GM18526 (cell line): ENCODE measurements around the gene PTPRG.

ENCODE experiments used
- POLR2A ChIP-seq: IDR thresholded peaks from 3 replicates; pipeline ENCODE4 v1.6.1; 2011; ENCODE audit not compliant: insufficient read length; ENCODE audit errors: extremely low read depth

Gene PTPRG

DNA sequence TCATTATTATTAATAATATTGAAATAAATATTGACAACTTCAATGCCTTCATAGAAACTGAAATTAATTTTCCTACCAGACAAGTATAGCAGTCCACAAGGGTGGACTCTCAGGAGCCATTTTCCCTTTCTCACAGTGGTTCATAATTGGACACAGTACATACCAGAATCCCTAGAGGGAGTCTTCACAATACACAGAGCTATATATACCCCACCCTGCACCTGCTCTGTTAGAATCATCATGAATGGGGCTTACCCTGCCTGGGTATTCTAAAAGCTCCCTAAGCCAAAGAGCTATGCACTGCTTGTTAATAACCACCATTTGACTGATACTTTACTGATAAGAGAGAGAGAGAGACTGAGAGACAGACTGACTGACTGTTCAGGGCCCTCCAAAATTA, 677.1 kb downstream of the PTPRG start:
- no peak for TF ChIP-seq POLR2A

DNA sequence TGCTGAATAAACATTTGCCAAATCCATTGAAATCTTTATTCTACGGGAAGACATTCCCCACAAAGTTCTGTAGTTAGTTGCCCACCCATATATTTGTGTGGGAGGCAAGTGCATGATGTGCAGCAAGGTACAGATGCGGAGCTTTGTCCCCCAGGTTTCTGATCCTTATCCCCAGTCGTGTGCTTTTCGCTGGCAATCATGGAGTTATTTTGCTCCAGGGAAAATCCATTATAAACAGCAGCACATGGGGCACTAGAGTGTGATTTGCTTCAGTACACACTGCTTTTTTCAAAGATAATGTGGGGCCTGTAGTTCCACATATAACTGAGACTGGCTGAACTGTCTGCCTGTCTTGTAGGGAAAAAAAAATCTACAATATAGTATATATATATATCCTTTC, 679.9 kb downstream of the PTPRG start:
- no peak for TF ChIP-seq POLR2A

DNA sequence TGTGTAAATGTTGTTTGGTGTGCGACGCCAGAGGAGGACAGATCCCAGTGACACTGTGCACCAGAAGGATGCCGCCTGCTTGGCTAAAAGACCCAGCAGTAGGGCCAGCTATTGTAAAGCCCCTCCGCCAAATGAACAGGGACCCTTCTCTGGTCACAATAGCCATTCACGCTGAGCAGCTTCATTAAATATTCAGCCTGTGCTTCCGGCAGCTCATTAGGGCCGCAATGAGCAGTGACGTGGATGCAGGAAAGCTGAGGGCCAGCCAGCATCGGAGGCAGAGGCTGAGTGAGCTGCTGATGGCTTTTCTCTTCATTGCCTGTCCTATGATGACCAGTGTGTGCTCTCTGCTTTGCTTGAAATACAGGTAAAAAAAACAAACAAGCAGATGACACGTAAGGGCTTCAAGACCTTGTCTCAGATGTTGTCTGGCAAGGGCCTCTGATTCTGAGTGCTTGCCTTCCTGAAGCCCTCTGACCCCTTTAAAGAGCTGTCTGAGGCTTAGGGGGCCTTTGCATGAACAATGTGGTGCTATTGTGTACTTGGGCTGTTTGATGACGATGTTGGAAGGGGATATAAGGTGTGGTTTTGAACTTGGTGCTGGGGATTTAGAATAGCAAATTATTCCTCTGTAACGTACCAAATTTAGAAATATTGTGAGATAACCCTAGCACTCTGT, 681.6 kb downstream of the PTPRG start:
- no peak for TF ChIP-seq POLR2A

DNA sequence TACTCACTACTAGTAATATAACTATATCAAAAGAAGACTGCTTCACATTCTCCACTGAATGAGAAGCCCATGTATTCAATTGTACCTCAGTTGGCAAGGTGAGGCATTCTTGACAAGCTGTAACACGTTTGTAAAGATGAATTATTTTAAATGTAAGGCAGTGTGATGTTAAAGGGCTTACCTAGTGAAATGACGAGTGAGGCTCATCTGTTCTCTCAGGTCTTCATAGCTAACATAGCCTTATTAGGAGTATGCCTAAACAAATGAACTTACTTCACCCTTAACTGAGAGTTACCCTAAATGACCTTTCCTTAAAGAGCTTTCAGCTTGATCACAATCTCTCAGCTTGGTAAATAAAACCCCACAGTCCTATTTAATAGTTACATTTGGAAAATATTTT, 684.7 kb downstream of the PTPRG start:
- TF ChIP-seq POLR2A = no peak

DNA sequence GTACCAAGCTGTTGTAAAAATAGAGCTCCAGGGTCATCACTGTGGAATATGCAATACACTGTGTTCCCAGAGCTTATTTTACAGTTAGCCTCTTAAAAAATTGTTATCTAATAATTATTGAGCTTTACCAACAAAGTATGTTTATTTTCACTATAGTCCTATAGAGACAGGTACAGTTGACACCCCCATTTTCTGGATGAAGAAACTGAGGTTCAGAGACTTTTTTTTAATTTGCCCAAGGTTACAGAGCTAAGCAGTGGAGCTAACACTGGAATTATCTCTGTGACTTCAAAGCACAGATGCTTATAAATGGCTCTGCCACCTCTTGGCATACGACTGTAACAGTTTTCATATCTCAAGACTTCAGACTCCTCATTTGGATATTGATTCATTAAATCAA, 685.6 kb downstream of the PTPRG start:
- TF ChIP-seq POLR2A = no peak

DNA sequence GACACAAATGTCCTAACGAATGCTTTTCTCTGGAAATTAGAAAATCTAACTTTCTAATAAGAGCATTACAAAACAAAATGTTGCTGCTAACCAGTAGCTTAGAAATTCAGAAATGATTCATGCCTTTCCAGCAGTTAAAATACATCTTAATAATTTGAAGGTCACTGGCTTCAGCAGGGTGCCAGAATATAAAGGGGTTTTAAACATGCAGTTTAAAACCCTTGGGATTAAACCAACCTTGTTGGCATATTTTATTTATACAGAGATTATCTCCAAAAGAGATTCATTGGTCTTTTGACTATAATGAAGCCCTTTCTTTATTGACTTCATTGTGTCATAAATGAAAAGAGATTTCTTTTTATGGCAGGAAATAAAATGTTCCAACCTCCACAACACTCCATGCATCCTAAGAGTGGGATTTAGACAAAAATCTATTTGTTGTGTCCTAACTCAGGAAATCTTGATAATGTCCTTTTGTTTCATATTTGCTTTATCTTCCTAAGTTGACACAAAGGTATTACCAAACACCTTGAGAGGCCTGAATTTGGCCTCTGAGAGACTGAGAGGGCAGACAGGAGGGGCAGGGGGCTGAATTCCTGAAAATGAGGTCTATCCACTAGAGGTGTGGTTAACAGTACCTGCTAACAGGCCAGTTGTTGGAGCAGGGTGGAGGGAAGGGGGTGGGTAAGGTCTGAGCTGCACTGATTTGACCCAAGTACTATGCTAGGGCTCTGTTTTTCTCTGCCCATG, 687.5 kb downstream of the PTPRG start:
- no peak for TF ChIP-seq POLR2A

DNA sequence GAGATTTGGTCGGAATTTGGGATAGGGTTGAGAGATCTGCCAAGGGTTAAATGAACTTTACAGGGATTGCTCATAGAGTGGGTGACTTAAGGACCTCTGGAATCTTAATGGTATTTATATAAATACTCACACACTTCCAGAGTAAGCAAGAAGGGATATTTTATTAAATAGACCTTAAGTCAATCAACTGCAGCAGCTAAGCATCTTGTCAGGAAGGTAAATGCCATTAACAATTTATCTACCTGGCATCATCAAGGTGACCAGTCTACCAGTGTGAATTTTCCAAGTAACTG, 688.1 kb downstream of the PTPRG start:
- TF ChIP-seq POLR2A = no peak

DNA sequence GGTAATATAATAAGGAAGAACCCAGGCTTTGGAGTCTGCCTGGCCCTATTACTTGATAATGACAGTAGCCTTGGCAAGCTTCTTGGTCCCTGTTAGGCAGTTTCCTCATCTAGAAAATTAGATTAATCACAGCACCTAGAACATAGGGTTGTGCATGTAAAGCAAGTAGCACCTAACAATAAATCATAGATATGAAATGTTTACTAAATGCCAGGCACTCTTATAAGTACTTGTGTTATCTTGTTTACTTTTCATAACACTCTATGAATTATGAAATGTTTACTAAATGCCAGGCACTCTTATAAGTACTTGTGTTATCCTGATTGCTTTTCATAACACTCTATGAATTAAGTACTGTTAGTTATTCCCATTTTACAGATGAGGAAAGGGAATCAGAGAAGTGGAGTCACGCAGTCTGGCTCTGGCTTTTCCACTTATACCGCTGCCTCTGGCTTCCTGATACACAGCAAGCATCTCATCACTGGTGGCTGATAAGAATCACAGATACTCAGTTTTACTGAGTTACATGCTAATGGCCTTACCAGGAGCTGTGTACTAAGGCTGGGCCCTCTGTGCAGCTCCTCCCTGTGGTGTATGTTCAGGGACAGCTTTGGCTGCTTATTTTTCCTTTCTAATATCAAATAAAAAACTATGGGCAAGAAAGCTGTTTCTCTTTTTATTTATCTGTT, 688.6 kb downstream of the PTPRG start:
- TF ChIP-seq POLR2A = no peak

DNA sequence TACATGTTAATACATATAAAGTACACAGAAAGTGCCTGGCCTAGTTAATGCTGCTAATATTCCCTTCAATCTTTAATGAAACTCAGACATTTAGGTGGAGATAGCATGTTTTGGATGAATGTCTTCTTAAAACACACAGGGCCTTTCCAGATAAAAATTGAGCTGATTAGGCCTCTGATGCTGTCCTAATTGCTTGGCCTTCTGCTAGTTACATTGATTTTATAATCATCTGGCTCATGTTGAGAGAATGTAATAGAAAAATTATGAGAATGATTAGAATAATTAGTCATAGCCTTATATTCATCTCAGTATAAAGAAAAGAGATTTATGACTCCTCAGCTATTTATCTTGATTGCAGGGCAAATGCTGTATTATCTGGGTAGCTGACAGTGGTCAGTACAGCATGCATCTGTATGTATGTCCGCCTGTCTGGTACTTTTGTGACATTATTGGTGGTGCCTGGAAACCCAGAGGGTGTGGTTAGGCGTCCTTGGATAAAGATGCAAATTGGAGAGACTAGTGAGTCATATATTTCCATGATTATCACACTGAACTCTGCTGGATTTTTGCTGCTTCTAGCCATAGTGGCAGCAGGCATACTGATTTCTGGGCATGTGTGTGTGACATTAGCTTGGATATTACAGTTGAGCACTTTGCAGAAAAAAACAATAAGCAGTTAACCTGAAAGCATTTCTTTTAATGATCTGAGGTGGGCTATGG, 691.2 kb downstream of the PTPRG start:
- TF ChIP-seq POLR2A = no peak

DNA sequence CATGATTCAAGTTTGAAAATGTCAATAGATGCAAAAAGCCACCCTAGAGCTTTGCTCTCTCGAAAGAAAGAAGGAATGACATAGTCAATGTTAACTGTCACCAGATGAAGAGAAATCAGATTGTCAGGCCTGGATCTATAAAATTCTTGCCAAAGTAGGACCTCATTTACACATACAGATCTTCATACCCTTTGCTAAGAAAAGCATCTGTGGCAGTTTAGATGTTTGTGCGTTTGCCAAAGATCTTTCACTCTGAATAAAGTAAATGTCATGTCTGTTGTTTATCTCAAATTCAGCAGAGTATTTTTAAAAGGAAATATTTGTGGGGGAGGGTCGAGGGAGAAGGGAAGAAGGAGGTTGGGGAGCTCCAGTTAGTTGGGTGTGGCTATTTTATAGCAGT, 692.6 kb downstream of the PTPRG start:
- TF ChIP-seq POLR2A = no peak

DNA sequence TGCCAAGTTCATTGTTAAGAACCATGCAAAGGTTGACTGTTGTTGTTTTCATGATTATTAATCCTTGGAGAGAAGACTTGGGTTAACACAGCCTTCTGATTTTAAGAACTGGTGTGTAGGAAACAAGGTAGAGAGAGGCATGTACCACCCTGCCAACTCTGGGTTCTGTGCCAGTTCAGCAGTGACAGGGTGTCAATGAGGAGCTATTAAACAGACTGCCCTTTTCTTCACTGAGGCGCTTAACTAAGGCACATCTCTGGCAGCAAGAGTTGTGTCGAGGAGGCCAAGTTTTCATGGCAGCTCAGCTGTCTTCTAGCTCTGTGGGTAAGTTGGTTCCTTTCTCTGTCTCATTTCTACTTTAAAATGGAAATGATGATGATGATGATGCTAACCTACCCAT, 694.4 kb downstream of the PTPRG start:
- TF ChIP-seq POLR2A = no peak

DNA sequence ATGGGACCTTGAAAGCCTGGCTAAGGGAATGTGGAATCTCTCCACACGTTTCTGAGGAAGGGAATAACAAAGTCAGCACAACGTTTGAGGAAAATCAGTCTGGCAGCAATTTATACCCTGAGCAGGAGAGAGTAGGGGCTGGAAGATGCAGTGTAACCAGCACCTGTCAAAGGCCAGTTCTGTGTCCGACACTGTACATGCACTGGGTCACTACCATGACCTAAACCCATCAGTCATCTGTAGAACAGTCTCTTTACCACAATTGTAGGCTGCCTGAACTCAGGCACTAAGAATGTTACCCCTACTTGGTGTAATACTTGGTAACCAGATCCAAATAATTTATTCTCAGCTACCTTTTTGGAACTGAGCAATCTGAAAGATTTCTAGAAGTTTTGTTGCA, 698.6 kb downstream of the PTPRG start:
- TF ChIP-seq POLR2A = no peak

DNA sequence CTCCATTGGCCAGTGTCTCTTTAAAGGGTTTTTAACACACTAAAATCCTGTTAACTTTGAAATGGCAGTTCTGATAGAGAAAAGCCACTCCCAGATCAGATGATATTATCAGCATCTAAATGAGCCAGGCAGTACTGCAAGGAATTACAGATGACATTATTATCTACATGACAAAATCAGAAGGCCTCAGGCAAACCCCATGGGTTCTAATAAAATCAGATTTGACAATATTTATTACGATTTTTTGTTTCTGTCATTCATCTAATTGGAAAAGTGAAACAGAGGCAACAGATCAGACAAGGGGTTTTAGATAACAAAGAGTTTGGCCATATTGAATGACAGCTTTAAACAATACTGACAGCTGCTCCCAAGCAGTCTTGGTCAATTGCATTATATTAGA, 699.3 kb downstream of the PTPRG start:
- no peak for TF ChIP-seq POLR2A

DNA sequence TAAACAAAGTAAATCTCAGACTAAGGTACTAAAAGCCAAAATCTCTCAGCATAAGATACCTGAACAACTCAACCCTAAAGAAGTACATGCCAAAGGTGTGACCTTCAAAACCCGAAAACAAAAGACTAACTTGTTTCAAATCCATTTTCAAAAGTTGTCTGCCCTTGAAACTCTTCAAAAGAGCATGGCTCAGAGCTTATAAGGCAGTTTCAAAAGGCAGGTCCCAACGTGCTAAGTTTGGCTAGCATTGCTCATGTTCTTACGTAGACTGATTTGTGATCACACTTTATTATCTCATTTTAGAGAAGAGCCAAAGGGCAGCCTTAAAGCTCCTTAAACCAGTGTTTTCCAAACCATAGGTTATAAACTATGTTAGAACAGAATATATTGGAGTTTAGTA, 699.8 kb downstream of the PTPRG start:
- no peak for TF ChIP-seq POLR2A

DNA sequence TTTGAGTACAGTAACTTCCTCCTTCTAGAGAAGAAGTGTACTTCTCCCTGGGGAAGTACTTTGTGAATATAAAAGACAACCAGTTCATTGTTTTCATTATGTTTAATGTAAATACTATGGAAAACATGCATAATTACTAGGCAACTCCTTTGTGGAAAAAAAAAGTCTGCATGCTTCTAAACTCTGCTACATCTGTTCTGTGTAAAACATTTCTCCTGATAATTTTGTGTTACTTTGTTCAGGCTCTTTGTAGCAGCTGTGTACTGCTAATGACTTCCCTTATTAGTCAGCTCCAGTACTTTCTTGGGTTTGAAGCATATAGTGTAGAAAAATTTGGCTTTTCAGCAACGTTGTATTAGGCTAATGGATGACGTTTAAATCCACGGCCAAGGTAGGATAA, 700.4 kb downstream of the PTPRG start:
- no peak for TF ChIP-seq POLR2A

DNA sequence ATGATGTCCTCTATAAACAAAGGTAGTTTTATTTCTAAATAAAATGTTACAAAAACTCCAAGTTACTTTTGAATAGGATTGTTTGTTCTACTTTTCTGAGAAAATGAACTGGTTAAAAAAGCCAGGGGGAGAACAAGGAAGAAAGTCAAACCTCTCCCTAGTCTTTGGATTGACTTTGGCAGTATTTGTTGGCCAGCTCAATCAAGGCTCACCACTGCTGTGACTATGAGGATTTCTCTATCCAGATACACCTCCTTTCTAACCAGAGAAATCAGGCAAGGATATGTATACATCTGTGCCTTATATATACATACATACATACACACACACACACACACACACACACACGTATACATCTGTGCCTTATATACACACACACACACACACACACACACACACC, 704.2 kb downstream of the PTPRG start:
- TF ChIP-seq POLR2A = no peak

DNA sequence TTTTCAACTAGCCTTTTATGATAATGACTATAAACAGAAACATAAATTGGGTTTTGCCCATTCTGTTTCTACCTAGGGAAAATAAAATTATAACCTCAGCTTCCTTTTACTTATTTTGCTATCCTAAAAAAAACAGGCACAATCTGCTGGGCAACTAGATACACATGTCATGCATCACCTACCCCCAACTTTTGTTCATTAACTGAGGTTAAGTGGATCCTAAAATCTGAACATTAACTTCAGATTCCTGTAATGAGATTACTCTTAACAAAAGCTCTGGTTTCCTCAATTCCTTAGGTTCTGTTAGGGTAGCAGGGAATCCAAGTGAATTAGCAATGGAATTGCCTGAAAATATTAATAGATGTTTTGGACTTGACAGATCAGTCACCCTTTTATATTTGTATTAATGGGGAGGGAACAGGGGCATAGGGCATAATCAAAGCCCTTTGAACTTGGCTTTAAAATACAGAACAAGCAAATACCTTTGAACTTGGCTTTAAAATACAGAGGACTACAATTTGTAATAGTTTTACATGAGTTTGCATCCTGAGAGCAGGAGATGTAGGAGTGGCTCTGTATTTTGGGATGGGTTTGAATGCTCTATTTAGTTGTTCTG, 705.4 kb downstream of the PTPRG start:
- TF ChIP-seq POLR2A = no peak
